CD1c-positive myeloid dendritic cell (primary cell): ENCODE results near the gene LYRM1.
"Not testable (repeated sequence)": the region's sequence is repeated elsewhere in the genome, so short reads cannot be mapped to it uniquely, and the experiment has no call there.

Source experiments
- DNase-seq: peaks from one replicate; pipeline ENCODE4 v3.0.0-alpha.2; 2016; ENCODE audit errors: extremely low spot score

LYRM1 gene

GRCh38 chr16:20900299-20901067 lies at the start of gene LYRM1, which contains the start of gene DCUN1D3:
TSS of gene LYRM1 (plus strand) at chr16:20900771. CDS start at chr16:20915556, 14,785 bp downstream.
TSS of gene DCUN1D3 (minus strand) at chr16:20900358. CDS start at chr16:20862538, 37,820 bp downstream.
- DNase-seq, result peak; percentile 94

- no peak for DNase-seq
Observed at GRCh38 chr16:20850981-20851380, 49.6 kb upstream of the LYRM1 start.

DNA sequence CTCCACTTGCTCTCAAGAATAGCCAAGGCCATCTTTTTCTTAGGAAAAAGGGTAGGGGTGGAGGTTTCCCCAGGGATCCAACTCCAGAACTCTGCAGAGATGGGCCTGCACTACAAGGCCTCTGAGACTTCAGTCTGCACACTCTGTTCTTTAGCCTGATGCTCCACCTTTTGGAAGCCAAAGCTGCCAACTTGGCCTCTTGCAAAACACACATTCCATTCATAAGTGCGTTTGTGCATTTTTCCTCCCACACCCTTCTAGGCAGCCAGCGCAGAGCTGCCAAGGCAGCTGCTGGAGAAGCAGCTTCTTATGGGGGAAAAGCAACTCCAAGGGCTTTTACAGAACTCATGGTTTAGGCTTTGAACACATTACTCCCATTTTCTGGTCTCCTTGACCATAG lies 49.0 kb upstream of the LYRM1 start:
- no peak for DNase-seq

DNA sequence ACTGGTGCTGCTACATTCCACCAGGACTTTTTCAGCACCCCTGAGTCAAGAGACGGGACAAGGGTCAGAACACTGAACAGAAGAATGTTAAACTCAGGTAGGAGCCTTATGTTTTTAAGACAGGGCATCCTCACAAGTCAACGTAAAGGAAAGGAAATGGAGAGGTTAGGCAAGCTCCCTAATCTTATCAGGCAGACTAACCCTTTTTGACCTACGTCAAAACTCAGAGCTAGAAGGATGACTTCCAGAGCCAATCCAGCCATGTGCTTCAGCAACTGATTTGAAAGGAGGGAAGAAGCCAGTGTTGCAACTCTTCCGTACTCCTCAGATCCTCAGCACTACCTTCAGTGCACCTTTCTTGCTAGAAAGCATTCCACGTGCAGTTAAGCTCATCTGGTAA lies 47.4 kb upstream of the LYRM1 start:
- no peak for DNase-seq

- DNase-seq, result no peak
Observed at GRCh38 chr16:20853981-20854620, 46.5 kb upstream of the LYRM1 start.

DNA sequence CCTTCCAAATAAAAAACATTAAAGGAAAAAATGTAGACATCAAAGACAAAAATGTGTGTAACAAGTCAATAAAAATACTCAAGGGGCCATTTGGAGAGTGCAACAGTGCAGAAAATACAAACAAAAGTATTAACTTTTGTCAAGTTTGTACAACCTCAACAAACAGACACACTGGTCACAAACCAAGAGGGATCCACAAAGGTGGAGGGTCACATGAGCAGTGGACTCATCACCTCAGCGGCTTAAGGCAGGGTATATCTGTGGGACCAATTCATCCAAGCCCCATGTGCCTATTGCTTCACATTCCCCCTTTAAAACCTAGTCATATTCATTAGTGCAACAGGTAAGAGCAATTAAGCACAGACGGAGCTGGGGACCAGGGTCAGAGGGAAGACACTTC lies 45.6 kb upstream of the LYRM1 start:
- no peak for DNase-seq

DNA sequence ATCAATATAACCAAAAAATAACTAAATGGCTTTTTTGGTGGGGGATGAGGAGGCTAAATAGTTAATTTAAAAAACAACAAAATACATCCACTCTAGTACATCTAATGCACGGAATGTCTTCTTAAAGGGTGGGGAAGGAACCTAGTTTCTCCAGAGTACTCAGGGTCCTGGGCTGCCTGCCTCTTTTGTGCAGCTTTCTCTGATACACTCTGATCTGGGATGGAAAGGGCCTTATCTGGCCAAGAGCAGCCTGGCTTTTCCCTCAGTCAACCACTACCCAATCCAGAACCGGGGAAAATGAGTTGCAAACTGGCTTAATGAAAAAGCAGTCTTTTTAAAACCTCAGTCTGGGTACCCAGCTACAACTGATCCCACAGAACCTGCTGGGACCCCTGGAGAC lies 43.3 kb upstream of the LYRM1 start:
- no peak for DNase-seq

GRCh38 chr16:20859229-20859628 lies 41.3 kb upstream of the LYRM1 start:
- DNase-seq, result no peak

GRCh38 chr16:20859699-20860098 lies 40.9 kb upstream of the LYRM1 start:
- no peak for DNase-seq

DNA sequence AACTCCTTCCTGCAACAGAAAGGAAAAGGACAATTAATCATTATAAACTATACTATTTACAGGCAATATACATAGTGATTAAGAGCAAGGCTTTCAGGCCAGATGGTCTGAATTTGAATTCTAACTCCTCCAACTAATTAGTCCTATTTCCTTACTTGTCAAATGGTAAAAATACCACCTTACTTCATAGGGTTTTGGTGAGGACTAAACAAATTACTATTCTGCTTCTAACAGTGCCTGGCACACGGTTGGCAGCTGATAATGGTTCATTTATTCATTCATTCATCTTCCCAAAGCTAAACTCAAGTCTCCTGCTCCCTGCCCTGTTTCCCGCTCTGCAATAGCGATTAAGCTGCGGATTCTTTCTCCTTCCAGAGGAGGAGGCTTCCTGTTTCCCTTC lies 40.2 kb upstream of the LYRM1 start:
- no peak for DNase-seq

- DNase-seq, result not testable (repeated sequence)
Observed at GRCh38 chr16:20860995-20861394, 39.6 kb upstream of the LYRM1 start.

- DNase-seq, result no peak
Observed at GRCh38 chr16:20862162-20862960, 38.2 kb upstream of the LYRM1 start.

DNA sequence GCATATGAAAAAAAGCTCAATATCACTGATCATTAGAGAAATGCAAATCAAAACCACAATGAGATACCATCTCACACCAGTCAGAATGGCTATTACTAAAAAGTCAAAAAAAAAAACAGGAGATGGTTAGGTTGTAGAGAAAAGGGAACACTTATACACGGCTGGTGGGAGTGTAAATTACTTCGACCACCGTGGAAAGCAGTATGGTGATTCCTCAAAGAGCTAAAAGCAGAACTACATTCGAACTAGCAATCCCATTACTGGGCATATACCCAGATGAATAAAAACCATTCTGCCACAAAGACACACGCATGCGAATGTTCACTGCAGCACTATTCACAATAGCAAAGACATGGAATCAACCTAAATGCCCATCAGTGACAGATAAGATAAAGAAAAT lies 36.2 kb upstream of the LYRM1 start:
- not testable (repeated sequence) for DNase-seq

GRCh38 chr16:20865420-20866131 lies 35.0 kb upstream of the LYRM1 start:
- DNase-seq, result no peak

GRCh38 chr16:20866145-20866772 lies 34.3 kb upstream of the LYRM1 start:
- DNase-seq, result no peak

DNA sequence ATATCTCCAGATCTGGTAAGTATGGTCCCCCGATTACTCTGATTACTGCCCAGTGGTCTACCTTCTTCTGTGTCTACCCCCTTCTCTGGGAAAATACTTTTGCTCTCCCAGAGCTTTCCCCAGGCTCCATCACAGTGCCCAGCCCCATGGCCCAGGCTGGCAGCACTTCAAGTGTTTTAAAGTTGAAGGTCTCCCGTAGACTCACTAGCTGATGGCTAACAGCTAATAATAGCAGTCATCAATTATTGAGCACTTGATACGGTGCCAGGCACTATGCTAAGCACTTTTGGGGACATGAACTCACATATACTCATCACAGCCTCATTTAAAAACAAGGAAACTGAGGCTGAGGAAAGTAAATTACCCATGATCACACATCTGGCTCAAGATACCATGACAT lies 33.8 kb upstream of the LYRM1 start:
- no peak for DNase-seq

GRCh38 chr16:20867585-20867984 lies 33.0 kb upstream of the LYRM1 start:
- DNase-seq, result no peak

DNA sequence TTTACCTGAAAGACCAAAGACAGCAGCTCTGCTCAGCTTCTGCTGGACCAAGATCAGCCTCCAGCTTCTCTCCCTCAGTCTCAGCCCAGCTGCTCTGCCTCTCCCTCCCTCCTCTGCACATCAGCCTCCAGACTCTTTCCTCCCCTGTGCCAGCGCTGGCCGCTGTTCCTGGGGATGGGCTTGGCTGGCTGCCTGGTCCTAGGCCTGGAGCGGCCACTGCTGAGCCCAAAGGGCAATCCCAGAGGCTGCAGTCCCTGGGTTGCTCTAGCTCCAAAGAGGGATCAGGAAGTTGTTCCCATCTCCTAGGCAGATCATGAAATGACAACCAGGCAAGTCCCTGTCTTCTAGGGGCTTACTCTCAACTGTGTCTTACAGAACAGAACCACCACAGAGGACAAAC lies 31.7 kb upstream of the LYRM1 start:
- DNase-seq, result no peak

DNA sequence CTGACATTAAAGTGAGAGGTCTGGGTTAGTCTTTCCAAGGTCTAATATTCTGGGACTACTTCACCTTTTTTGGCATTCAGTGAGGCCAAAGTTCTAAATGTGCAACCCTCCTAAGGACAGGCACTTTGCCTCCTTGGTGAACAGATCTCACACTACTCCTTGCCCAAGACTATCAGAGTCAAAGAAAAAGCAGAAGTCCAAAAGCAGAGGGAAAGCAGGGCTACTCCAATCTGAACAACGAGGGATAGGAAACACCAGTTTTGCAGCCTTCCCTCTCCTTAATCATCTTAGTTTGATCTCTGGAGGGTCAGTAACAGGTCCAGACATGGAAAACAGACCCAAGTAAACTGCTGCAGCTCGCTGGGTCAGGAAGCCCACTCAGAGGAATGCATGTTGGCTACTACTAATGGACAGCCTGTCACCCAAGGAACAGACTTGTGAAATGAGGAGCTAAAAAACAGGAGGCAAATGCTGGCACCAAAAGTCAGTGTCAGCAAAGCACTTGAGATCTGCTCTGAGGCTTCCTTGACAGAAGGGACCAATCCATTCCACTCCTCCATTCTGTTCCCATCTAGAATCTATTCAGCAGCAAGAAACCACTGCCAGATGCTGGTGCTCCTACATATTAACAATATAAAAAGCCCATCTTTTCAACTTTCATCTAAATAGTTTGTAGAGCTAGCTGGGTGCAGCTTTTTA lies 30.3 kb upstream of the LYRM1 start:
- DNase-seq, result peak; percentile 34

DNA sequence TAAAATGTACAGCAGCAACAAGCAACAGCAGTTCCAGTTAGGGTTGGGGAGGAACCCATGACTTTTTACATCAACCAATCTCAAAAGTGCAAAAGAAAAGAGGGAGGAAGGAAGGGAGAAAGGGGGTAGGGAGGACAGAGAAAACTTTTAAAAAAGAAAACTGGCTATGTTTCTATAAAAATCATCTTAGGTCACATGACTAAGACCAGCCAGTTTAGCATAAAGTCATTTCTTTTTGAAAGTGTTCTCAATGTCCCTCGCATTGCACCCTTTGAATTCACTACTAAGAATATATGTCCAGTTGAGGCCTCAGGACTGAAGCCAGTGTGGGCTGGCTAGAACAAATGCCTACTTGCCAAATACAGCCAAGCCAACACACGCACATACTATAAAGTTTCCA lies 29.3 kb upstream of the LYRM1 start:
- no peak for DNase-seq
